ENCODE data around the gene PYGO2.

DNA sequence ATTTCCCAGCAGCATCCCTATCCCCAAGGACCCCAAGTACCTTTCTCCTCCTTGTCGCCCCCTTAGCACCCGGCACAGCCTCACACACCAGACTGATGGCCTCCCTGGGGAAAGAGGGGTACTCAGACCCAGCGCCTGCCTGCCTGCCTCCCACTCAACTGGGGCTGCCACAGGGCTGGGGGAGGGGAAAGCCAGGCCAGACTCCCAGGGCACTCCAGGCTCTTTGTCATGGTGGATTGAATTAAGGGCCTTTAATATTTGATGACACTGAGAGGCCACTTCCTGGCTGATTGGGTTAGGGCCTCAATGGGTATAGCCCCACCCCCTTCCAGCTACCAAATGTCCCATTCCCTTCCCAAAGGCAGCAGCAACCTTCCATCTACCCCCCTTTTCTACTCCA lies 7.1 kb upstream of the PYGO2 start:
- TF ChIP-seq POLR2A (IDR thresholded peaks at IDR 0.05; ENCODE audit: low read depth, low read length): no peak
- no peak for TF ChIP-seq POLR2AphosphoS5 (IDR thresholded peaks at IDR 0.05; ENCODE audit: low read depth, low read length)
- TF ChIP-seq TAF1 (IDR thresholded peaks at IDR 0.05; ENCODE audit: borderline replicate concordance, low read depth, low read length): no peak
